OCI-M2 (cell line): ENCODE data around the gene INTS11.
A peak's percentile ranks its signal among the peaks of the same experiment; 100 is the strongest.
"Not testable (repeated sequence)": the region's sequence is repeated elsewhere in the genome, so short reads cannot be mapped to it uniquely, and the experiment has no call there.

ENCODE experiments used
- DNase-seq: peaks from one replicate; lab custom pipeline; 2025; ENCODE audit not compliant: unreplicated experiment; lab: John Stamatoyannopoulos, UW

INTS11 gene

GRCh38 chr1:1324524-1325287 is at the start of gene INTS11, which contains the start of gene CPTP:
TSS of gene INTS11 (minus strand) at chr1:1324660. CDS start at chr1:1324608, 52 bp downstream.
TSS of gene CPTP (plus strand) at chr1:1324802. CDS start at chr1:1326911, 2,109 bp downstream.
- DNase-seq = peak; percentile 29

GRCh38 chr1:1373815-1374588 is 49.5 kb upstream of the INTS11 start:
- DNase-seq = no peak

GRCh38 chr1:1373051-1373814 is 48.8 kb upstream of the INTS11 start:
- no peak for DNase-seq

GRCh38 chr1:1371746-1372711 is 47.6 kb upstream of the INTS11 start:
- no peak for DNase-seq

- no peak for DNase-seq
Observed at GRCh38 chr1:1371364-1371745, 46.9 kb upstream of the INTS11 start.

GRCh38 chr1:1370771-1371300 is 46.4 kb upstream of the INTS11 start:
- DNase-seq = no peak

- DNase-seq = not testable (repeated sequence)
Observed at GRCh38 chr1:1370094-1370493, 45.6 kb upstream of the INTS11 start.

GRCh38 chr1:1367315-1367714 is 42.9 kb upstream of the INTS11 start:
- no peak for DNase-seq

GRCh38 chr1:1366699-1367066 is 42.2 kb upstream of the INTS11 start:
- DNase-seq = no peak

GRCh38 chr1:1365875-1366698 is 41.6 kb upstream of the INTS11 start:
- no peak for DNase-seq

- DNase-seq = no peak
Observed at GRCh38 chr1:1364266-1364665, 39.8 kb upstream of the INTS11 start.

- no peak for DNase-seq
Observed at GRCh38 chr1:1361982-1362423, 37.5 kb upstream of the INTS11 start.

GRCh38 chr1:1361233-1361981 is 36.9 kb upstream of the INTS11 start:
- DNase-seq = no peak

GRCh38 chr1:1360506-1361169 is 36.2 kb upstream of the INTS11 start:
- no peak for DNase-seq

GRCh38 chr1:1359664-1360468 is 35.4 kb upstream of the INTS11 start:
- DNase-seq = no peak

GRCh38 chr1:1359308-1359663 is 34.8 kb upstream of the INTS11 start:
- DNase-seq = no peak
